ENCODE results near the gene UXS1. TPM values are rescaled to one million over a fixed set of nuclear protein-coding genes. Genes with fewer than 3 reads are reported as not detected.

UXS1 gene
- total RNA-seq, 1 experiment from 2014 or later = 46.3 TPM

DNA sequence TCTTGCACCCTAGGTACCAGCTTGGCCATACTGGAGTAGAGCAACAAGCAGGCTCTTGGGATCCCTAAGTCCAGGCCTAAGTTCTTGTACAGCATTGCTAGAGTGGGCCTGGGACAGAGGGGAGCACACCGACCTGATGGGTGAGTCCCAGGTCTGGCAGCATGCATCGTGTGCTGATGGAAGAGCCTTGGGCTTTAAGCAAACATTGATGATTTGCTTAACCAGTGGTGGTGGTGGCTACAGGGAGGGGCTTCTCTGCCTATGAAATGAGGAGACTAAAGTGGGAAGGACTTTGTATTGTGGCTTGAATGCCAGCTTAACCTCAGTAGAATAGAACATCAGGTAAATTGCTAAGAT lies 39.2 kb upstream of the UXS1 start:
- no peaks in the 10 kb centered on the region for H3K23me2 ChIP-seq (ENCODE audit: insufficient read length, low read depth, low read length, poor library complexity, severe bottlenecking)
- Mint-ChIP-seq H3K27ac (no peak overlapping the region), H3K27me3 (ENCODE audit: low read depth) (no peaks in the 10 kb centered on the region; the same call in none of the 2 replicates), H3K4me3 (no peak overlapping the region), H3K4me1 (no peaks in the 10 kb centered on the region), H3K9me3 (peaks cover 41 to 44% of the 10 kb centered on the region in 2 experiments), H3K36me3 (ENCODE audit: insufficient read depth in 1 of 3, low read depth in 3 of 3) (peaks cover 19 to 35% (median 28%) of the 10 kb centered on the region in 3 experiments)
- DNase-seq = no peak
- no peak overlapping the region for H3K56ac ChIP-seq (ENCODE audit: insufficient read length, low read depth, low read length)
- no peak overlapping the region for H2BK5ac ChIP-seq (ENCODE audit: insufficient read length, low read length)
- H3K4me2 ChIP-seq (ENCODE audit: insufficient read depth, insufficient read length, low read length) = no peak overlapping the region
- H4K91ac ChIP-seq (ENCODE audit: insufficient read length, low read depth, low read length) = no peak overlapping the region
- H3K27ac ChIP-seq (ENCODE audit: insufficient read length, low read depth, low read length) = no peak overlapping the region
- H2AFZ ChIP-seq (ENCODE audit: low read length) = no peak overlapping the region
- no CpG with 5 or more reads among the region's 2 CpGs for WGBS (ENCODE audit: extremely low coverage, insufficient read length, low lambda C conversion rate)
- H3K79me2 ChIP-seq (ENCODE audit: insufficient read depth, low read length) = no peaks in the 10 kb centered on the region
- H4K5ac ChIP-seq (ENCODE audit: insufficient read length, low read depth, low read length) = no peak overlapping the region
- no peak overlapping the region for H3K4ac ChIP-seq (ENCODE audit: low read depth, low read length)
- no peak overlapping the region for H3K18ac ChIP-seq (ENCODE audit: insufficient read length, low read depth, low read length)
- no peak overlapping the region for H2BK12ac ChIP-seq (ENCODE audit: insufficient read length, low read depth, low read length)
- H3T11ph ChIP-seq (ENCODE audit: low read length) = no peak overlapping the region
- H3K9ac ChIP-seq (ENCODE audit: extremely low read depth, insufficient read length, low read length) = no peak overlapping the region
- H2BK120ac ChIP-seq (ENCODE audit: low read depth, low read length, poor library complexity, severe bottlenecking) = no peak overlapping the region
- no peaks in the 10 kb centered on the region for H3K9me3 ChIP-seq (ENCODE audit: control insufficient read depth, low read depth, low read length)
- no peak for TF ChIP-seq CTCF (conservative IDR thresholded peaks at IDR 0.05)
- H2BK15ac ChIP-seq (ENCODE audit: low read depth, low read length) = no peak overlapping the region
- H3K27me3 ChIP-seq (ENCODE audit: insufficient read depth, low read length) = no peaks in the 10 kb centered on the region
- no peaks in the 10 kb centered on the region for H3K79me1 ChIP-seq (ENCODE audit: insufficient read depth, low read depth, low read length, poor library complexity, severe bottlenecking)
- no peak overlapping the region for H3K14ac ChIP-seq (ENCODE audit: insufficient read depth, low read length)
- no peak overlapping the region for H2BK20ac ChIP-seq (ENCODE audit: low read depth, low read length, poor library complexity, severe bottlenecking)
- H3K4me1 ChIP-seq (ENCODE audit: insufficient read depth, low read length) = no peaks in the 10 kb centered on the region
- H2AK5ac ChIP-seq (ENCODE audit: insufficient read length, low read length) = no peak overlapping the region
- H3K23ac ChIP-seq (ENCODE audit: insufficient read length, low read depth, low read length) = no peak overlapping the region
- H4K20me1 ChIP-seq (ENCODE audit: control insufficient read depth, insufficient read depth, insufficient read length) = no peaks in the 10 kb centered on the region
- no peak overlapping the region for H4K8ac ChIP-seq (replicated peaks; ENCODE audit: insufficient read length, low read depth, low read length)
